Bronchial epithelial cell (primary cell): ENCODE results near the gene ZNF669. TPM values are rescaled to one million over a fixed set of nuclear protein-coding genes. Genes with fewer than 3 reads are reported as not detected.
"Not testable (repeated sequence)": the region's sequence is repeated elsewhere in the genome, so short reads cannot be mapped to it uniquely, and the experiment has no call there.

Source experiments
- DNase-seq: peaks from one replicate; pipeline ENCODE4 v3.0.0-alpha.2; 2010; ENCODE audit warnings: low read depth
- FAIRE-seq: peaks from 2 replicates; lab custom pipeline; 2011; peaks lifted over from hg19 to GRCh38; lab: Jason Lieb, UNC
- H3K27me3 ChIP-seq: 2 replicates; pipeline ENCODE4 v1.5.1; 2011; ENCODE audit warnings: low read length; ENCODE audit not compliant: control insufficient read depth, insufficient read depth
- H3K36me3 ChIP-seq: 2 replicates; pipeline ENCODE4 v1.5.1; 2011; ENCODE audit warnings: low read length; ENCODE audit not compliant: control insufficient read depth, insufficient read depth
- H3K4me3 ChIP-seq: 2 replicates; pipeline ENCODE4 v1.5.1; 2011; ENCODE audit warnings: mild to moderate bottlenecking, low read depth, low read length, control low read depth
- CTCF ChIP-seq: IDR thresholded peaks from 2 replicates; pipeline ENCODE4 v1.5.1; 2011; ENCODE audit warnings: mild to moderate bottlenecking, moderate library complexity, low read length, control low read depth, inconsistent platforms; ENCODE audit not compliant: insufficient read depth, severe bottlenecking
- total RNA-seq: library from RNA; depleted of rRNA; stranded (reverse); fragments of >200 nt; gene quantifications from 2 replicates; pipeline ENCODE4 v1.2.1, GENCODE V29; 2014

ZNF669 gene
- total RNA-seq, 1 donor from 2014 or later = 10.3 TPM

GRCh38 chr1:247126166-247126565, 22.0 kb upstream of the ZNF669 start:
- not testable (repeated sequence) for FAIRE-seq, H3K4me3 ChIP-seq, H3K36me3 ChIP-seq, H3K27me3 ChIP-seq, DNase-seq

GRCh38 chr1:247121382-247121781, 17.2 kb upstream of the ZNF669 start:
- no peak overlapping the region for H3K4me3 ChIP-seq
- no peak for FAIRE-seq
- no peaks in the 10 kb centered on the region for H3K36me3 ChIP-seq
- no peaks in the 10 kb centered on the region for H3K27me3 ChIP-seq
- no peak for TF ChIP-seq CTCF
- DNase-seq = no peak

- H3K4me3 ChIP-seq, H3K27me3 ChIP-seq, H3K36me3 ChIP-seq, FAIRE-seq, DNase-seq: not testable (repeated sequence)
These were observed 16.2 kb upstream of the ZNF669 start for GRCh38 chr1:247120408-247120668.

- no peak for TF ChIP-seq CTCF
- DNase-seq (no peak), FAIRE-seq (no peak)
- Histone ChIP-seq H3K4me3 (no peak overlapping the region), H3K36me3 (no peaks in the 10 kb centered on the region), H3K27me3 (no peaks in the 10 kb centered on the region)
These were observed 15.6 kb upstream of the ZNF669 start for GRCh38 chr1:247119600-247120407.

DNA sequence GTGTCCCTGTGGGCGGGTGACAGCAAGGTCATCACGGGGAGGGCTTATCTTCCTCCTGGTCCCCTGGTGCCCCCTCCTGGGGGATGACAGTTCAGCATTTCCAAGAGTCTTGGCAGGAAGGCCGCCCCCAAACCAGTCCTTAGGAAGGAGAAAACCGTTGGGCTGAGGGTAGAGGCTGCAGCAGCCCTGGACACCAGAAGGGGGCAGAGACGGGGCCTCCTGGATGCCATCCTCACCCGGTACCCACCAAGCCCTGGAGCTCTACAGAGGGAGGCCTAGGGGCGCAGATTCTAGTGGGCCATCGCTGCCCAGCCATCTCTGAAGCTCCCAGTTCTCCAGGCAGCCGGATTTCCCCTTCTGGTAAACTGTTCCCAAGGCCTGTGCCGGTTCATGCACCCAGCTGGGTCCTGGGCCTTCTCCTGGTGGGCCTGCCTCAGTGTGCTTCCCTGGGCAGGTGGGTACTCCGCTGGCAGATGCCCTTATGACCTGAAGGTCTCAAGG, 14.8 kb upstream of the ZNF669 start:
- no peaks in the 10 kb centered on the region for H3K36me3 ChIP-seq
- peak; percentile 7 for TF ChIP-seq CTCF
- FAIRE-seq (no peak), DNase-seq (no peak)
- H3K4me3 ChIP-seq = no peak overlapping the region
- no peaks in the 10 kb centered on the region for H3K27me3 ChIP-seq

- DNase-seq (no peak), FAIRE-seq (no peak)
- no peak for TF ChIP-seq CTCF
- H3K36me3 ChIP-seq = no peaks in the 10 kb centered on the region
- no peaks in the 10 kb centered on the region for H3K27me3 ChIP-seq
- H3K4me3 ChIP-seq = no peak overlapping the region
These were observed 11.4 kb upstream of the ZNF669 start for GRCh38 chr1:247115545-247115944.

- H3K36me3 ChIP-seq = no peaks in the 10 kb centered on the region
- DNase-seq (no peak), FAIRE-seq (no peak)
- H3K4me3 ChIP-seq = no peak overlapping the region
- no peak for TF ChIP-seq CTCF
- H3K27me3 ChIP-seq = no peaks in the 10 kb centered on the region
These were observed 11.0 kb upstream of the ZNF669 start for GRCh38 chr1:247115141-247115510.
